LNCaP clone FGC (cell line): ENCODE data around the gene HSPG2.

Experiments
- DNase-seq: peaks from one replicate; pipeline ENCODE4 v3.0.0-alpha.2; 2011; ENCODE audit warnings: low read depth
- H3K4me3 ChIP-seq: 2 replicates; pipeline ENCODE4 v1.5.1; 2011; ENCODE audit warnings: mild to moderate bottlenecking, low read depth, low read length, control low read depth
- TF ChIP-seq, protein P1 (sequence below): IDR thresholded peaks from 2 replicates; pipeline ENCODE4 v1.5.1; 2012; ENCODE audit warnings: mild to moderate bottlenecking; ENCODE audit not compliant: control insufficient read depth, insufficient read depth; ENCODE audit errors: extremely low read depth

The HSPG2 gene

GRCh38 chr1:21823206-21823979, 113.7 kb downstream of the HSPG2 start:
- H3K4me3 ChIP-seq: no peak overlapping the region
- TF ChIP-seq, protein P1, sequence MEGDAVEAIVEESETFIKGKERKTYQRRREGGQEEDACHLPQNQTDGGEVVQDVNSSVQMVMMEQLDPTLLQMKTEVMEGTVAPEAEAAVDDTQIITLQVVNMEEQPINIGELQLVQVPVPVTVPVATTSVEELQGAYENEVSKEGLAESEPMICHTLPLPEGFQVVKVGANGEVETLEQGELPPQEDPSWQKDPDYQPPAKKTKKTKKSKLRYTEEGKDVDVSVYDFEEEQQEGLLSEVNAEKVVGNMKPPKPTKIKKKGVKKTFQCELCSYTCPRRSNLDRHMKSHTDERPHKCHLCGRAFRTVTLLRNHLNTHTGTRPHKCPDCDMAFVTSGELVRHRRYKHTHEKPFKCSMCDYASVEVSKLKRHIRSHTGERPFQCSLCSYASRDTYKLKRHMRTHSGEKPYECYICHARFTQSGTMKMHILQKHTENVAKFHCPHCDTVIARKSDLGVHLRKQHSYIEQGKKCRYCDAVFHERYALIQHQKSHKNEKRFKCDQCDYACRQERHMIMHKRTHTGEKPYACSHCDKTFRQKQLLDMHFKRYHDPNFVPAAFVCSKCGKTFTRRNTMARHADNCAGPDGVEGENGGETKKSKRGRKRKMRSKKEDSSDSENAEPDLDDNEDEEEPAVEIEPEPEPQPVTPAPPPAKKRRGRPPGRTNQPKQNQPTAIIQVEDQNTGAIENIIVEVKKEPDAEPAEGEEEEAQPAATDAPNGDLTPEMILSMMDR: no peak
- DNase-seq: no peak

DNA sequence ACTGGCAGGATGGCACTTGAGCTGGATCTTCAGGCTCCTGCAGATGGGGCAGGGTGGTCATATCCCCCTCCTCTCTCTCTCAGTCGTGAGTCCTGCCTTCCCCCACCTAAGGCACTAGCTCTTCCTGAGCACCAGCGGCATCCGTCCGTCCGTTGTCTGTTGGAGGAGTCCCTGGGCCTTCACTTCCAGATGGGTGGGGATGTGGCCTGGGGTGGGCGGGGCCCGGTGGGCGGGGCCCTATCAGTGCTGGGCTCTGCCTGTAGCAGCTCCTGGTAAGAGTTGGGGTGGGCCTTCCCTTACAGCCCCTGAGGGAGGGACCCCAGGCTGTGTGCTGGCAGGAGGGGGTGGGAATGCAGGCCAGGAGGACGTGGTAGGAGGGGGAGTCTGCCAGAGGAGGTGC, 114.8 kb downstream of the HSPG2 start:
- H3K4me3 ChIP-seq: no peak overlapping the region
- TF ChIP-seq, protein P1: no peak
- DNase-seq: no peak

DNA sequence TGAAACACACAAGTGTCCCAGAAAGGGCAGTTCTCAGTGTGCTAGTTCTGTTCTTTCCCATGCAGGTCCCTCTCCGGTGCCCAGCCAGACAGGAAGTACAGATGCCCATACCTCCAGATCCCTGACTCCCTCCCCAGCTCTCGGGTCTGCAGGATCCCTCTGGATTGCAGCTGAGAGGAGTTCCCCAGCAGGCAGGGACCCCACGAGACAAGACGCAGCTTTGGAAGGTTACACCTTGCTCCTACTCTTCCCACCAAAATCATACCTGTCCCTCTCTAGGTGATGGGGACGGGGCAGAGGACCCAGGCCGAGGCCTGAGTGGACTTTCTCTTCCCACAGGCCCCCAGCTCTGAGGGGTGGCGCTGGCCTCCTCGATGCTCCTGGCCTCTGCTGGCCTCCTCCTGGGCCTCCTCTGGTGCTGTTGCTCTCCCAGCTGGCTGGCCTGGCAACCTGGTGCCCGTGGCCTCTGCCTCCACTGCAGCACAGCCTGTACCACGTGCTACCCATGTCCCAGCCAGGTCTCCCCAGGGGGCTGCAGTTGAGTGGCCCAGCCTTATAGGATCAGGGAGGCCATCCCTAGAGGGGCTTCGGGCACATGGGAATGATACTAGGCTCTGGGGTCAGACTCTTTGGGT, 115.6 kb downstream of the HSPG2 start:
- no peak overlapping the region for H3K4me3 ChIP-seq
- TF ChIP-seq, protein P1: no peak
- DNase-seq: no peak

DNA sequence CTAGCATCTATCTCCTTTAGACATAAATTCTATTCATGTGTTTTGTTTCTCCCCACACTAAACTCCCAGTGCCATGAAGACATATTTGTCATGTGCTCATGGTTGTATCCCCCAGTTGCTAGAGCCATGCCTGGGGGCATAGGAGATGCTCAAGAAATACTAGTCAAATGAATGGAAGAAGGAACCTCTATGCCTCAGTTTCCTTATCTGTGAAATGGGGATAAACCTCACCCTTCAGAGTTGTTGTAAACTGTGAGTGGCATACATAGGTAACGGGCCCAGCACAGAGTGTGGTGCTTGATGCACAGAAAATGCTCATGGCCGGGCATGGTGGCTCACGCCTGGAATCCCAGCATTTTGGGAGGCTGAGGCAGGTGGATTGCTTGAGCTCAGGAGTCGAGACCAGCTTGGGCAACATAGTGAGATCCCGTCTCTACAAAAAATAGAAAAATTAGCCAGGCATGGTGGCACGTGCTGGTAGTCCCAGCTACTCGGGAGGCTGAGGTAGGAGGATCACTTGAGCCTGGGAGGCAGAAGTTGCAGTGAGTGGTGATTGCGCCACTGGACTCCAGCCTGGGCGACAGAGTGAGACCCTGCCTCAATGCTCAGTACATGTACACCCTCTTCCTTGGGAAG, 116.4 kb downstream of the HSPG2 start:
- no peak for DNase-seq
- TF ChIP-seq, protein P1: no peak
- no peak overlapping the region for H3K4me3 ChIP-seq

GRCh38 chr1:21818656-21819055, 118.5 kb downstream of the HSPG2 start:
- no peak overlapping the region for H3K4me3 ChIP-seq
- TF ChIP-seq, protein P1: no peak
- DNase-seq: no peak

GRCh38 chr1:21816602-21817302, 120.4 kb downstream of the HSPG2 start:
- H3K4me3 ChIP-seq: no peak overlapping the region
- no peak for DNase-seq
- TF ChIP-seq, protein P1: no peak
